ENCODE data around the gene ATP10B. TPM values are rescaled to one million over a fixed set of nuclear protein-coding genes. Genes with fewer than 3 reads are reported as not detected.
A peak's percentile ranks its signal among the peaks of the same experiment; 100 is the strongest.

Gene ATP10B
- total RNA-seq, 6 experiments from 2014 or later = 0.06 to 1.4 (median 0.51) TPM; not detected in 3

GRCh38 chr5:160787240-160787639 is 64.8 kb downstream of the ATP10B start:
- DNase-seq (peak in 1 of 3 donors; percentile 31), ATAC-seq (peak in 2 of 4 donors; percentile 86 to 91)
- peak in 3 of 4 donors; percentile 19 to 54 (median 21) for TF ChIP-seq CTCF (IDR thresholded peaks at IDR 0.05)
- no peak for TF ChIP-seq POLR2A (IDR thresholded peaks at IDR 0.05)
- Histone ChIP-seq H3K27me3 (no peaks in the 10 kb centered on the region), H3K27ac (no peak overlapping the region), H3K36me3 (no peaks in the 10 kb centered on the region), H3K4me1 (no peaks in the 10 kb centered on the region), H3K4me3 (no peak overlapping the region), H3K9me3 (no peaks in the 10 kb centered on the region)
- intact Hi-C loops (cut with DNase I) = no loop called here
- WGBS (ENCODE audit: insufficient coverage, low coverage, low lambda C conversion rate, missing lambda C conversion rate) = 16% methylated on average over 4 of the region's 4 CpGs

GRCh38 chr5:160774666-160775315 is 77.2 kb downstream of the ATP10B start:
- TF ChIP-seq CTCF (IDR thresholded peaks at IDR 0.05) (no peak), POLR2A (IDR thresholded peaks at IDR 0.05) (no peak)
- no peak overlapping the region for H3K4me3 ChIP-seq
- no peak overlapping the region for H3K27ac ChIP-seq
- no peak for ATAC-seq
- intact Hi-C loops (cut with DNase I) = no loop called here
- no peaks in the 10 kb centered on the region for H3K9me3 ChIP-seq
- H3K36me3 ChIP-seq = no peaks in the 10 kb centered on the region
- H3K27me3 ChIP-seq = no peaks in the 10 kb centered on the region
- WGBS (ENCODE audit: insufficient coverage, low coverage, low lambda C conversion rate, missing lambda C conversion rate) = 50% methylated on average over 9 of the region's 11 CpGs
- no peaks in the 10 kb centered on the region for H3K4me1 ChIP-seq
- DNase-seq = no peak

GRCh38 chr5:160773646-160774410 is 78.2 kb downstream of the ATP10B start:
- ATAC-seq (no peak), DNase-seq (no peak)
- Histone ChIP-seq H3K4me3 (no peak overlapping the region), H3K27me3 (no peaks in the 10 kb centered on the region), H3K9me3 (no peaks in the 10 kb centered on the region), H3K27ac (no peak overlapping the region), H3K4me1 (no peaks in the 10 kb centered on the region), H3K36me3 (no peaks in the 10 kb centered on the region)
- 49% methylated on average over 6 of the region's 10 CpGs for WGBS (ENCODE audit: insufficient coverage, low coverage, low lambda C conversion rate, missing lambda C conversion rate)
- intact Hi-C loops (cut with DNase I) = no loop called here
- no peak for TF ChIP-seq POLR2A (IDR thresholded peaks at IDR 0.05)
- TF ChIP-seq CTCF (IDR thresholded peaks at IDR 0.05) = no peak

GRCh38 chr5:160772854-160773253 is 79.2 kb downstream of the ATP10B start:
- TF ChIP-seq CTCF (IDR thresholded peaks at IDR 0.05) (no peak), POLR2A (IDR thresholded peaks at IDR 0.05) (no peak)
- intact Hi-C loops (cut with DNase I) = no loop called here
- no peak overlapping the region for H3K4me3 ChIP-seq
- H3K36me3 ChIP-seq = no peaks in the 10 kb centered on the region
- no peak for ATAC-seq
- H3K27me3 ChIP-seq = no peaks in the 10 kb centered on the region
- no peak overlapping the region for H3K27ac ChIP-seq
- no peaks in the 10 kb centered on the region for H3K9me3 ChIP-seq
- DNase-seq = no peak
- 37% methylated on average over 7 of the region's 7 CpGs for WGBS (ENCODE audit: insufficient coverage, low coverage, low lambda C conversion rate, missing lambda C conversion rate)
- H3K4me1 ChIP-seq = no peaks in the 10 kb centered on the region
